ENCODE data around the gene GSTT2. TPM values are rescaled to one million over a fixed set of nuclear protein-coding genes. Genes with fewer than 3 reads are reported as not detected.

GSTT2 gene
- total RNA-seq, 1 donor from 2014 or later, result not detected

GRCh38 chr22:24026056-24026455 is 46.1 kb downstream of the GSTT2 start:
- H3K36me3 ChIP-seq, result no peaks in the 10 kb centered on the region
- intact Hi-C loops (cut with DNase I), result no loop called here
- H3K4me3 ChIP-seq, result no peak overlapping the region
- no peak overlapping the region for H3K27ac ChIP-seq
- H3K9me3 ChIP-seq, result no peaks in the 10 kb centered on the region
- no peak for TF ChIP-seq POLR2AphosphoS5 (IDR thresholded peaks at IDR 0.05; ENCODE audit: insufficient read depth in 1 of 2, low read depth in 1 of 2)
- TF ChIP-seq, protein P1, sequence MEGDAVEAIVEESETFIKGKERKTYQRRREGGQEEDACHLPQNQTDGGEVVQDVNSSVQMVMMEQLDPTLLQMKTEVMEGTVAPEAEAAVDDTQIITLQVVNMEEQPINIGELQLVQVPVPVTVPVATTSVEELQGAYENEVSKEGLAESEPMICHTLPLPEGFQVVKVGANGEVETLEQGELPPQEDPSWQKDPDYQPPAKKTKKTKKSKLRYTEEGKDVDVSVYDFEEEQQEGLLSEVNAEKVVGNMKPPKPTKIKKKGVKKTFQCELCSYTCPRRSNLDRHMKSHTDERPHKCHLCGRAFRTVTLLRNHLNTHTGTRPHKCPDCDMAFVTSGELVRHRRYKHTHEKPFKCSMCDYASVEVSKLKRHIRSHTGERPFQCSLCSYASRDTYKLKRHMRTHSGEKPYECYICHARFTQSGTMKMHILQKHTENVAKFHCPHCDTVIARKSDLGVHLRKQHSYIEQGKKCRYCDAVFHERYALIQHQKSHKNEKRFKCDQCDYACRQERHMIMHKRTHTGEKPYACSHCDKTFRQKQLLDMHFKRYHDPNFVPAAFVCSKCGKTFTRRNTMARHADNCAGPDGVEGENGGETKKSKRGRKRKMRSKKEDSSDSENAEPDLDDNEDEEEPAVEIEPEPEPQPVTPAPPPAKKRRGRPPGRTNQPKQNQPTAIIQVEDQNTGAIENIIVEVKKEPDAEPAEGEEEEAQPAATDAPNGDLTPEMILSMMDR (IDR thresholded peaks at IDR 0.05), result no peak
- H3K27me3 ChIP-seq, result no peaks in the 10 kb centered on the region
- peak; percentile 13 to 16 for DNase-seq (ENCODE audit: extremely low spot score in 2 of 2)
- peaks cover 14% of the 10 kb centered on the region for H3K4me1 ChIP-seq

DNA sequence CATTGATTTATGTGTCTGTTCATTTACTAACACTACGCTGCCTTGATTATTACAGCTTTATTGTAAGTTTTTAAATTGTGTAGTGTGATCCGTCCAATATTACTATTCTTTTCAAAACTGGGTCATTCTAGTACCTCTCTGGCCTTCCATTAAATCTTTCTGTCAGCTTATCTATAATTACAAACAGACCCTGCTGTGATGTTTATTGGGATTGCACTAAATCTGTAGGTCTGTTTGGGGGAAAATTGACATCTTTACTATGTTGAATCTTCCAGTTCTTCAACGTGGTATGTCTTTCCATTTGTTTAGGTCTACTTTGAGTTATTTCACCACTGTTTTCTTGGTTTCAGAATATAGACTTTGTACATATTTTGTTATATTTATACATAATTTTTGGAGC is 46.8 kb downstream of the GSTT2 start:
- DNase-seq (ENCODE audit: extremely low spot score in 2 of 2), result no peak
- no peaks in the 10 kb centered on the region for H3K36me3 ChIP-seq
- no peaks in the 10 kb centered on the region for H3K9me3 ChIP-seq
- no peak overlapping the region for H3K27ac ChIP-seq
- H3K4me3 ChIP-seq, result no peak overlapping the region
- H3K27me3 ChIP-seq, result no peaks in the 10 kb centered on the region
- TF ChIP-seq POLR2A (IDR thresholded peaks at IDR 0.05) (no peak), POLR2AphosphoS5 (IDR thresholded peaks at IDR 0.05; ENCODE audit: insufficient read depth in 1 of 2, low read depth in 1 of 2) (no peak)
- TF ChIP-seq, protein P1 (IDR thresholded peaks at IDR 0.05), result no peak
- intact Hi-C loops (cut with DNase I), result no loop called here
- H3K4me1 ChIP-seq, result peaks cover 14% of the 10 kb centered on the region

DNA sequence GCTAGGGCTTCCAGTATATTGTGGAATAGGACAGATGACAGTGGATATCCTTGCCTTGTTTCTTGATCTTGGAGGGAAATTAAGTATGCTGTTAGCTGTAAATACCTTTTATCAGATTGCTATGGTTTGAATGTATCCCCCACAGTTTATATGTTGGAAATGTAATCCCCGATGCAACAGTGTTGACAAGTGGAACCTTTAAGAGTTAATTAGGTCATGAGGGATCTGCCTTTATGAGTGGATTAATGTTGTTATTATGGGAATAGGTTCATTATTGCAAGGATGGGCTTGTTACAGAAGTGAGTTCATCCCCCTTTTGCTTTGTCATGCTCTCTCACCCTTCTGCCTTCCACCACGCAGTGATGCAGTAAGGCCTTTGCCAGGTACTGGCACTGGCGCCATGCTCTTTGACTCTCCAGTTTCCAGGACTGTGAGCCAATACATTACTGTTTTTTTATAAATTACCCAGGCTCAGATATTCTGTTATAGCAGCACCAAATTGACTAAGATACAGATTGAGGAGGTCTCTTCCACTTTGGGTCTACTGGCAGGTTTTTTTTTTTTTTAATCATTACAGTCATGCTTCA is 47.5 kb downstream of the GSTT2 start:
- Histone ChIP-seq H3K9me3 (no peaks in the 10 kb centered on the region), H3K27ac (no peak overlapping the region), H3K27me3 (no peaks in the 10 kb centered on the region), H3K36me3 (no peaks in the 10 kb centered on the region), H3K4me3 (no peak overlapping the region), H3K4me1 (peaks cover 14% of the 10 kb centered on the region)
- TF ChIP-seq POLR2A (IDR thresholded peaks at IDR 0.05) (no peak), POLR2AphosphoS5 (IDR thresholded peaks at IDR 0.05; ENCODE audit: insufficient read depth in 1 of 2, low read depth in 1 of 2) (no peak)
- TF ChIP-seq, protein P1 (IDR thresholded peaks at IDR 0.05), result no peak
- peak in 1 of 2 donors; percentile 16 for DNase-seq (ENCODE audit: extremely low spot score in 2 of 2)
- intact Hi-C loops (cut with DNase I), result no loop called here

DNA sequence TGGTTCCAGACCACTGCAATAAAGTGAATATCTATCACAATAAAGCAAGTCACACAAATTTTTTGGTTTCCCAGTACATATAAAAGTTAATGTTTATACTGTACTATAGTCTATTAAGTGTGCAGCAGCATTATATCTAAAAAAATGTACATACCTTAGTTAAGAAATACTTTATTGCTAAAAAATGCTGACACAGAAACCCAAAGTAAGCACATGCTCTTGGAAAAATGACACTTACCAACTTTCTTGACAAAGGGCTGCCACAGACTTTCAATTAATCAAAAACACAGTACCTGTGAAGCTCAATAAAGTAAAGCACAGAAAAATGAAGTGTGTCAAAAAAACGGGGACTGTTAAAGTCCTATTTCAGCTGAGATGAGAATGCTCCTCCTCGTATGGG is 48.1 kb downstream of the GSTT2 start:
- TF ChIP-seq POLR2A (IDR thresholded peaks at IDR 0.05), result no peak
- no peak for DNase-seq (ENCODE audit: extremely low spot score in 2 of 2)
- Histone ChIP-seq H3K4me1 (peaks cover 14% of the 10 kb centered on the region), H3K9me3 (no peaks in the 10 kb centered on the region), H3K27me3 (no peaks in the 10 kb centered on the region), H3K27ac (no peak overlapping the region), H3K4me3 (no peak overlapping the region), H3K36me3 (no peaks in the 10 kb centered on the region)
- intact Hi-C loops (cut with DNase I), result no loop called here

DNA sequence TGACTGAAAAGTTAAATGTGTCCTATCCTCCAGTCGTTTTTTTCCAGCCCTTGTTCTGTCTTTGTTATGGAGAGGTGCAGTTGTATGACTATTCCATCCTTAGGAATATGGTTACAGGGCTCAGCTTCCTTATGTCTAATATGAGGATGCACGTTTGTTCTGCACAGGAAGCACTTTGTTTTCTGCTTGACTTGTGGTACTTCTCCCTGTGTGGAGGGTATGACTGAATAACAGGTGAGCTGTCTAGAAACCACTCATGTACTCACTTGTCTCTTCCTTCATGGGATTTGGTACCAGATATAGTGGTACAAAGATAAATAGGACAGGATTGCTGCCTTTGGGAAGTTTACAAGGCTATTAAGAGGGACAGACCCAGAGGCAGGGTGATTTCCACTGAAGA is 48.6 kb downstream of the GSTT2 start:
- TF ChIP-seq, protein P1 (IDR thresholded peaks at IDR 0.05), result no peak
- no peak for DNase-seq (ENCODE audit: extremely low spot score in 2 of 2)
- intact Hi-C loops (cut with DNase I), result no loop called here
- Histone ChIP-seq H3K27ac (no peak overlapping the region), H3K9me3 (no peaks in the 10 kb centered on the region), H3K4me3 (no peak overlapping the region), H3K27me3 (no peaks in the 10 kb centered on the region), H3K4me1 (peaks cover 14% of the 10 kb centered on the region), H3K36me3 (no peaks in the 10 kb centered on the region)
